Measurements from ENCODE around the gene SPHK2. TPM values are rescaled to one million over a fixed set of nuclear protein-coding genes. Genes with fewer than 3 reads are reported as not detected.

The SPHK2 gene
- total RNA-seq, 4 donors from 2014 or later = 28.0 to 34.7 (median 30.1) TPM

- TF ChIP-seq, protein P1, sequence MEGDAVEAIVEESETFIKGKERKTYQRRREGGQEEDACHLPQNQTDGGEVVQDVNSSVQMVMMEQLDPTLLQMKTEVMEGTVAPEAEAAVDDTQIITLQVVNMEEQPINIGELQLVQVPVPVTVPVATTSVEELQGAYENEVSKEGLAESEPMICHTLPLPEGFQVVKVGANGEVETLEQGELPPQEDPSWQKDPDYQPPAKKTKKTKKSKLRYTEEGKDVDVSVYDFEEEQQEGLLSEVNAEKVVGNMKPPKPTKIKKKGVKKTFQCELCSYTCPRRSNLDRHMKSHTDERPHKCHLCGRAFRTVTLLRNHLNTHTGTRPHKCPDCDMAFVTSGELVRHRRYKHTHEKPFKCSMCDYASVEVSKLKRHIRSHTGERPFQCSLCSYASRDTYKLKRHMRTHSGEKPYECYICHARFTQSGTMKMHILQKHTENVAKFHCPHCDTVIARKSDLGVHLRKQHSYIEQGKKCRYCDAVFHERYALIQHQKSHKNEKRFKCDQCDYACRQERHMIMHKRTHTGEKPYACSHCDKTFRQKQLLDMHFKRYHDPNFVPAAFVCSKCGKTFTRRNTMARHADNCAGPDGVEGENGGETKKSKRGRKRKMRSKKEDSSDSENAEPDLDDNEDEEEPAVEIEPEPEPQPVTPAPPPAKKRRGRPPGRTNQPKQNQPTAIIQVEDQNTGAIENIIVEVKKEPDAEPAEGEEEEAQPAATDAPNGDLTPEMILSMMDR (IDR thresholded peaks at IDR 0.05) = no peak
- TF ChIP-seq POLR2A (IDR thresholded peaks at IDR 0.05) (no peak), EP300 (IDR thresholded peaks at IDR 0.05) (no peak)
- H3K27me3 ChIP-seq = no peaks in the 10 kb centered on the region
- H3K4me1 ChIP-seq = peaks cover 0 to 63% (median 24%) of the 10 kb centered on the region in 4 donors
- DNase-seq (ENCODE audit: low spot score in 2 of 2) = no peak
- H3K27ac ChIP-seq = peak overlapping the region; percentile 47 to 96 (median 90)
- peaks cover 0 to 41% (median 13%) of the 10 kb centered on the region in 3 donors for H3K36me3 ChIP-seq
- no peaks in the 10 kb centered on the region for H3K9me3 ChIP-seq
- peak overlapping the region in 3 of 4 donors; percentile 69 to 95 (median 93) for H3K4me3 ChIP-seq
- WGBS, 2 donors = 65 to 70% methylated on average over 17 to 18 of the region's 18 CpGs
Measured at GRCh38 chr19:48617146-48617937, 2.0 kb upstream of the SPHK2 start.

DNA sequence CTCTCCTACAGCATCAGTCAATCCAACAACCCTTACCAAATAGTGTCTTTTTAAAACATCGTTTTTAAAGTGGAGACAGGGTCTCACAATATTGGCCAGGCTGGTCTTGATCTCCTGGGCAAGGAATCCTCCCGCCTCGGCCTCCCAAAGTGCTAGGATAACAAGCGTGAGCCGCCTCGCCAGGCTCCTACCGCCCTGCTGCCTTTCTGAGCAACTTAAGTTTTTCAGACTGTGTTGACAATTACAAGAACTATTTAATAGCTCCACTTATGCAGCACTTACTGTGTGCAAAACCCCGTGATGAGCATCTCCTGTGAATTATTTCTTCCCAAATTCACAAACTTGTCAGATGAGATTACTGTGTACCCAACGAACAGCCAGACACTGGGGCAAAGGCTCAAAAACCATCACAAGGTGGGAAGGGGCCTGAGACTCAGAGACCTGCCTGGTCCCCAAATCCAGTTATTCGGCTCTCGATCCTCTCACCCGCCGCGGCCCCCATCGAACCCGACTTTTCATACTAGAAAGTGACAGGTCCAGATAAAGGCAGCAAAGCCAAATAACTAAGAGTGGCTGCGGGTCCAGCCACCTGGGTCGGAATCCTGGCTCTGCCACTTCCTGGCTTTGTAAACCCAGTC is 909 bp upstream of the SPHK2 start:
- WGBS, 2 donors = 1 to 2% methylated on average over 18 of the region's 18 CpGs
- peaks cover 0 to 41% (median 13%) of the 10 kb centered on the region in 3 donors for H3K36me3 ChIP-seq
- TF ChIP-seq, protein P1 (IDR thresholded peaks at IDR 0.05) = no peak
- TF ChIP-seq POLR2A (IDR thresholded peaks at IDR 0.05) = no peak
- no peak for TF ChIP-seq EP300 (IDR thresholded peaks at IDR 0.05)
- H3K27ac ChIP-seq = peak overlapping the region; percentile 47 to 96 (median 90)
- DNase-seq (ENCODE audit: low spot score in 2 of 2) = no peak
- no peaks in the 10 kb centered on the region for H3K27me3 ChIP-seq
- H3K4me1 ChIP-seq = peaks cover 0 to 72% (median 30%) of the 10 kb centered on the region in 4 donors
- H3K4me3 ChIP-seq = peak overlapping the region; percentile 69 to 95 (median 89)
- no peaks in the 10 kb centered on the region for H3K9me3 ChIP-seq

DNA sequence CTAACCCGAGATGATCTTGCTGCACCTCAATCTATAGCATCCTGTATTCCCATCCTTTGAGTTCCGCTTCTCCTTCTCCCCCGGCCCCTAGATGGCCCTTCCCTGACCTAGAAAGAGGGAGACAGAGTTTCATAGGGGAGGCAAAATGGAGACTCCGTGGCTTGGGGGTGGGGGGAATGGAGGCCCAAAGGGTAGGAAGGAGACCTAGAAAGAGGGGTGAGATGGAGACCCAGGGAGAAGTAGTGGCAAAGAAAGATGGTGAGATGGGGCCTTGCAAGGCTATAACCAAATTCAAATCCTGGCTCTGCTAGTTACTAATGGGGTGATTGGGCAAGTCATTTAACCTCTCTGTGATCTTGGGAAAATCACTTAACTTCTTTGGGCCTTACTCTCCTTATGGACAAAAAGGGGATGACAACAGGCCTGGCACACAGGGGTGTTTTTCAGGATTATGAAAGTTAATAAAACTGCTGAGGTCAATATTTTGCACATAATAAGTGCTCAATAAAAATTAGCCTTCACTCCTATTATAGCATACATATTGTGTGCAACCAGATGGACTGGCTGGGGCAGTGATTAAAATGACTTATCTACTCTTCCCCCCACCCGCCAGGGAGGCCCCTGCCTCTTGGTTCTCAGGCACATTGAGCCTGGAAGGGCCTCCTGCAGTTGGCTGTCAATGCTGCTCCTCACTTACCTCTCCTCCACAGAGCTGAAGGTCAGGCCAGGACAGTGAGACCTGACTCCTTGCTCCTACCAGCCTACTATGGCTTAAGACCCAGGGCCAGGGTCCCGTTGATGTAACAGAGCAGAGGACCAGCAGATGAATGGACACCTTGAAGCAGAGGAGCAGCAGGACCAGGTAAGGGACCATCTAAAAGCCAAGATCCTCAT is 633 bp downstream of the SPHK2 start:
- DNase-seq (ENCODE audit: low spot score in 2 of 2) = no peak
- Histone ChIP-seq H3K36me3 (peaks cover 0 to 35% (median 13%) of the 10 kb centered on the region in 3 donors), H3K4me3 (peak overlapping the region; percentile 56 to 95 (median 89)), H3K4me1 (peaks cover 0 to 79% (median 38%) of the 10 kb centered on the region in 4 donors), H3K9me3 (no peaks in the 10 kb centered on the region), H3K27me3 (no peaks in the 10 kb centered on the region), H3K27ac (peak overlapping the region; percentile 80 to 96 (median 92))
- TF ChIP-seq POLR2A (IDR thresholded peaks at IDR 0.05) (no peak), EP300 (IDR thresholded peaks at IDR 0.05) (no peak)
- TF ChIP-seq, protein P1 (IDR thresholded peaks at IDR 0.05) = no peak
- 20 to 29% methylated on average over 5 to 6 of the region's 6 CpGs for WGBS, 2 donors

DNA sequence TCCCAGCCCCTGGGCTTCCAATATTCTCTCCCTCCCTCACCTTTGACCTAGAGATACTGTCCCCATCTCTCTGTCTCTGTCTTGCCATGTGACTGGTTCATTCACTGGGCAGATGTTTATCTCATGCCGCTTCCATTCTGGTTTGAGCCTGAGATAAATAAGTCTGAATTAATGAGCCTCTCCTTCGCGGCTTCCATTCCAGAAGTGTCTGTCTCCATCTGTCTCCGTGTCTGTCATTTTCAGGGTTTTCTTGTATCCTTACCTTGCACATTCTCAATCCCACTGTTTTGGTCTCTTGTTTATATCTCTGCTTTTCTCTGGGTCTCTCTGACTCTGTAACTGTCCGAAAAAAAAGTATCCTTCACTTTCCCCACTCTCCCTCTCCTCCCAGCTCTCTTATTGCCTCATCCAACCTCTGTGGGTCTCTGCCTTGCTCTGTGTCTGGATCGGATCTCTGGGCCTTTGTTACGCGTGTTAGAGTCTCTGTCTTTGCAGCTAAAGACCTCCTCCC is 4.3 kb downstream of the SPHK2 start:
- no peak for DNase-seq (ENCODE audit: low spot score in 2 of 2)
- H3K27ac ChIP-seq = peak overlapping the region; percentile 68 to 94 (median 90)
- WGBS, 2 donors = 14 to 18% methylated on average over 8 of the region's 8 CpGs
- H3K27me3 ChIP-seq = no peaks in the 10 kb centered on the region
- no peaks in the 10 kb centered on the region for H3K9me3 ChIP-seq
- peaks cover 0 to 39% (median 0%) of the 10 kb centered on the region in 3 donors for H3K36me3 ChIP-seq
- peak overlapping the region; percentile 40 to 58 (median 48) for H3K4me3 ChIP-seq
- H3K4me1 ChIP-seq = peaks cover 0 to 59% (median 24%) of the 10 kb centered on the region in 4 donors
- TF ChIP-seq, protein P1 (IDR thresholded peaks at IDR 0.05) = no peak
- TF ChIP-seq POLR2A (IDR thresholded peaks at IDR 0.05) (no peak), EP300 (IDR thresholded peaks at IDR 0.05) (no peak)
